Neural cell (in vitro differentiated cells): ENCODE data around the gene C1orf210.

Source experiments
- CTCF ChIP-seq: fragments of 450-650 bp; IDR thresholded peaks from 2 replicates; pipeline ENCODE4 v1.5.1; 2014; ENCODE audit warnings: antibody characterized with exemption, mild to moderate bottlenecking, moderate library complexity; ENCODE audit not compliant: poor library complexity, severe bottlenecking
- EP300 ChIP-seq: fragments of 450-650 bp; conservative IDR thresholded peaks from 2 replicates; pipeline ENCODE4 v1.6.1; 2014; ENCODE audit warnings: antibody characterized with exemption, mild to moderate bottlenecking, moderate library complexity; ENCODE audit not compliant: poor library complexity, severe bottlenecking
- EZH2 ChIP-seq: fragments of 200-600, 300-800 bp; shearing (Covaris generic), sonication (generic); IDR thresholded peaks from 2 replicates; pipeline ENCODE4 v1.6.1; 2014; ENCODE audit warnings: antibody characterized with exemption, low read length, borderline replicate concordance, mild to moderate bottlenecking; ENCODE audit not compliant: insufficient read depth, poor library complexity, severe bottlenecking
- POLR2AphosphoS5 ChIP-seq: IDR thresholded peaks from 2 replicates; pipeline ENCODE4 v1.6.1; 2012
- REST ChIP-seq: IDR thresholded peaks from 2 replicates; pipeline ENCODE4 v1.6.1; 2012; ENCODE audit warnings: borderline replicate concordance
- SMC3 ChIP-seq: fragments of 450-650 bp; conservative IDR thresholded peaks from 2 replicates; pipeline ENCODE4 v1.6.1; 2014; ENCODE audit warnings: antibody characterized with exemption, mild to moderate bottlenecking, moderate library complexity; ENCODE audit not compliant: poor library complexity
- TAF1 ChIP-seq: IDR thresholded peaks from 2 replicates; pipeline ENCODE4 v1.6.1; 2012; ENCODE audit warnings: low read depth

- no peak for TF ChIP-seq CTCF
- no peak for TF ChIP-seq TAF1
- no peak for TF ChIP-seq REST
- no peak for TF ChIP-seq SMC3
- TF ChIP-seq EZH2: no peak
- TF ChIP-seq POLR2AphosphoS5: no peak
- TF ChIP-seq EP300: no peak
Measured at GRCh38 chr1:43267291-43267805, 18.0 kb downstream of the C1orf210 start.
